MM.1S (cell line): ENCODE measurements around the gene GCNT2.

Experiments used
- DNase-seq: peaks from one replicate; pipeline ENCODE4 v3.0.0-alpha.2; 2015
- H2AFZ ChIP-seq: fragments of 300-600 bp; sonication (generic); 2 replicates; pipeline ENCODE4 v1.6.0; 2016; ENCODE audit warnings: antibody characterized with exemption, low read length
- H3F3A ChIP-seq: fragments of 300-600 bp; sonication (generic); 2 replicates; pipeline ENCODE4 v1.6.1; 2016; ENCODE audit warnings: mild to moderate bottlenecking, antibody characterized with exemption, low read length, moderate library complexity, mixed read lengths; ENCODE audit not compliant: insufficient read depth
- H3K27ac ChIP-seq: fragments of 300-600 bp; sonication (generic); 2 replicates; pipeline ENCODE4 v1.5.1; 2016; ENCODE audit warnings: mild to moderate bottlenecking, low read length
- H3K27me3 ChIP-seq: fragments of 300-600 bp; sonication (generic); replicated peaks from 2 replicates; pipeline ENCODE4 v1.6.0; 2016; ENCODE audit warnings: low read length; ENCODE audit not compliant: insufficient read depth
- H3K36me3 ChIP-seq: fragments of 300-600 bp; sonication (generic); replicated peaks from 2 replicates; pipeline ENCODE4 v1.6.1; 2016; ENCODE audit warnings: mild to moderate bottlenecking, low read length, mixed read lengths; ENCODE audit not compliant: insufficient read depth
- H3K4me1 ChIP-seq: fragments of 300-600 bp; sonication (generic); 2 replicates; pipeline ENCODE4 v1.6.1; 2016; ENCODE audit warnings: low read length, mixed read lengths
- H3K4me2 ChIP-seq: fragments of 300-600 bp; sonication (generic); 2 replicates; pipeline ENCODE4 v1.6.0; 2016; ENCODE audit warnings: low read depth, low read length
- H3K4me3 ChIP-seq: fragments of 300-600 bp; sonication (generic); 2 replicates; pipeline ENCODE4 v1.5.1; 2016; ENCODE audit warnings: low read length, mixed read lengths
- H3K79me2 ChIP-seq: fragments of 300-600 bp; sonication (generic); 2 replicates; pipeline ENCODE4 v1.6.1; 2016; ENCODE audit warnings: mixed run types, low read length, mixed read lengths
- H3K9ac ChIP-seq: fragments of 300-600 bp; sonication (generic); 2 replicates; pipeline ENCODE4 v1.6.1; 2016; ENCODE audit warnings: low read length, mixed read lengths
- H3K9me2 ChIP-seq: fragments of 300-600 bp; sonication (generic); replicated peaks from 2 replicates; pipeline ENCODE4 v1.6.1; 2016; ENCODE audit warnings: mild to moderate bottlenecking, low read length, mixed read lengths; ENCODE audit not compliant: insufficient read depth
- H3K9me3 ChIP-seq: fragments of 300-600 bp; sonication (generic); replicated peaks from 2 replicates; pipeline ENCODE4 v1.6.1; 2016; ENCODE audit warnings: mild to moderate bottlenecking, low read length, mixed read lengths; ENCODE audit not compliant: insufficient read depth
- H4K20me1 ChIP-seq: fragments of 300-600 bp; sonication (generic); 2 replicates; pipeline ENCODE4 v1.6.1; 2016; ENCODE audit warnings: mild to moderate bottlenecking, low read length, moderate library complexity, mixed read lengths; ENCODE audit not compliant: insufficient read depth
- CTCF ChIP-seq: fragments of 300-600 bp; sonication (generic); IDR thresholded peaks from 2 replicates; pipeline ENCODE4 v1.5.1; 2016; ENCODE audit warnings: antibody characterized with exemption, low read length, mixed read lengths
- EZH2 ChIP-seq: fragments of 300-600 bp; sonication (generic); optimal IDR thresholded peaks from 2 replicates; pipeline ENCODE3; 2017; ENCODE audit warnings: low read depth, mild to moderate bottlenecking, antibody characterized with exemption, low read length, mixed read lengths
- EZH2phosphoT487 ChIP-seq: fragments of 300-600 bp; sonication (generic); IDR thresholded peaks from 2 replicates; pipeline ENCODE4 v1.6.1; 2018; ENCODE audit warnings: antibody characterized with exemption, low read length

Gene GCNT2

GRCh38 chr6:10591422-10592160 lies 70.4 kb downstream of the GCNT2 start:
- Histone ChIP-seq H3K4me2 (no peak overlapping the region), H3K27ac (no peak overlapping the region), H3K4me1 (no peaks in the 10 kb centered on the region), H3K4me3 (no peak overlapping the region), H3K9me3 (no peaks in the 10 kb centered on the region), H2AFZ (no peak overlapping the region), H3K9me2 (no peaks in the 10 kb centered on the region), H3K9ac (no peak overlapping the region), H3K79me2 (no peaks in the 10 kb centered on the region), H3K27me3 (no peaks in the 10 kb centered on the region), H3F3A (no peaks in the 10 kb centered on the region), H4K20me1 (no peaks in the 10 kb centered on the region), H3K36me3 (no peaks in the 10 kb centered on the region)
- DNase-seq: no peak
- TF ChIP-seq EZH2phosphoT487 (no peak), CTCF (no peak), EZH2 (no peak)

- Histone ChIP-seq H3K4me2 (no peak overlapping the region), H3K9me2 (no peaks in the 10 kb centered on the region), H3K79me2 (no peaks in the 10 kb centered on the region), H3K9me3 (no peaks in the 10 kb centered on the region), H3K4me3 (no peak overlapping the region), H3K4me1 (no peaks in the 10 kb centered on the region), H3K27me3 (no peaks in the 10 kb centered on the region), H2AFZ (no peak overlapping the region), H3K9ac (no peak overlapping the region), H3F3A (no peaks in the 10 kb centered on the region), H3K36me3 (no peaks in the 10 kb centered on the region), H4K20me1 (no peaks in the 10 kb centered on the region), H3K27ac (no peak overlapping the region)
- TF ChIP-seq EZH2phosphoT487 (no peak), CTCF (no peak), EZH2 (no peak)
- peak; percentile 10 for DNase-seq
Observed at GRCh38 chr6:10595731-10596664, 74.8 kb downstream of the GCNT2 start.

- Histone ChIP-seq H3F3A (no peaks in the 10 kb centered on the region), H3K79me2 (no peaks in the 10 kb centered on the region), H3K4me2 (no peak overlapping the region), H3K27ac (no peak overlapping the region), H2AFZ (no peak overlapping the region), H3K27me3 (no peaks in the 10 kb centered on the region), H4K20me1 (no peaks in the 10 kb centered on the region), H3K4me1 (no peaks in the 10 kb centered on the region), H3K9me3 (no peaks in the 10 kb centered on the region), H3K9me2 (no peaks in the 10 kb centered on the region), H3K4me3 (no peak overlapping the region), H3K36me3 (no peaks in the 10 kb centered on the region), H3K9ac (no peak overlapping the region)
- DNase-seq: no peak
- TF ChIP-seq EZH2phosphoT487: no peak
- TF ChIP-seq CTCF: no peak
- no peak for TF ChIP-seq EZH2
Observed at GRCh38 chr6:10597499-10598001, 76.4 kb downstream of the GCNT2 start.
